Fibroblast of skin of right biceps (primary cell): ENCODE measurements around the gene RPL12.

ENCODE experiments used
- DNase-seq: peaks from one replicate; pipeline ENCODE4 v3.0.0-alpha.2; 2013

The RPL12 gene

GRCh38 chr9:127437497-127438264 is 13.5 kb downstream of the RPL12 start:
- DNase-seq, result no peak

- DNase-seq, result no peak
These were observed 20.8 kb downstream of the RPL12 start for GRCh38 chr9:127430415-127430814.

GRCh38 chr9:127428348-127428747 is 22.9 kb downstream of the RPL12 start:
- DNase-seq, result no peak

- DNase-seq, result no peak
These were observed 24.4 kb downstream of the RPL12 start for GRCh38 chr9:127426756-127427155.

GRCh38 chr9:127424676-127424999 is 26.6 kb downstream of the RPL12 start:
- DNase-seq, result no peak

GRCh38 chr9:127423934-127424675 is 27.1 kb downstream of the RPL12 start, which contains the start of gene ZNF79:
Gene ZNF79 (plus strand): TSS chr9:127424382. CDS start chr9:127424788, 406 bp downstream.
- peak; percentile 88 for DNase-seq

GRCh38 chr9:127423476-127423933 is 27.7 kb downstream of the RPL12 start:
- no peak for DNase-seq

DNA sequence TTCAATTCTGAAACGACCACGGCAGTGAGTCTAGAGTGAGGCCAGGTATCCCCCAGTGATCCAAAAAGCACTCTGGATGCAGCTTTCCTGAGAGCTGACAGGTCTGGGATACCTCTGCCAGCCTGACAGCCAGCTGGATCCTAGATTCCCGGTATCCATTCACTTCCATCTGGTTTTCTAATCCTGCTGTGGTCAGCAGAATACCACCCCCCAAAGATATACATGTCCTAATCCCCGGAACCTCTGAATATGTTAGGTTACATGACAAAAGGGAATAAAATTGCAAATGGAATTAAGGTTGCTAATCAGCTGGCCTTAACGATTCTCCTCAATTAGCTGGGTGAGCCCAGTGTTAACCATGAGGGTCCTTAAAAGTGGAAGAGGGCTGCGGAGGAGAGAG is 28.4 kb downstream of the RPL12 start:
- no peak for DNase-seq

- no peak for DNase-seq
These were observed 28.9 kb downstream of the RPL12 start for GRCh38 chr9:127422133-127422782.

DNA sequence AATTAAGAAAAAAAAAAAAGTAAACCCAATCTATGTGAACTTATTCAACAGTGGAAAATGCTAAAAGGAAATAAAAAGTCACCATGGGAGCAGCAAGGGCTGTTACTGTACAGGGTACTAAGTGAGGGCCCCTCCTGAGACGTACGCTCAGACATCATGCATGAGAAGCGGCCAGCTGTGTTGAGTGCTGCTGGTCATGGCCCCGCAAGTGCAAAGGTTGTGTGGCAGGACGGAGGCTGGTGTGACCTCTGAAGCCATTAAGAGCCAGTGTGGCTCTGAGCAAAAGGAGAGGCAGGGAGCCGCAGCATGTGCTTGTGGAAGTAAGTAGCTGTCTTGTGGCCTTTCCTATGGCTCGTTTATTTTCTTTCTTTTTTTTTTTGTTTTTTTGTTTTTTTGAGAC is 30.1 kb downstream of the RPL12 start:
- DNase-seq, result no peak

- DNase-seq, result no peak
These were observed 31.9 kb downstream of the RPL12 start for GRCh38 chr9:127419348-127419747.

- DNase-seq, result peak; percentile 19
These were observed 33.2 kb downstream of the RPL12 start for GRCh38 chr9:127418037-127418471.

DNA sequence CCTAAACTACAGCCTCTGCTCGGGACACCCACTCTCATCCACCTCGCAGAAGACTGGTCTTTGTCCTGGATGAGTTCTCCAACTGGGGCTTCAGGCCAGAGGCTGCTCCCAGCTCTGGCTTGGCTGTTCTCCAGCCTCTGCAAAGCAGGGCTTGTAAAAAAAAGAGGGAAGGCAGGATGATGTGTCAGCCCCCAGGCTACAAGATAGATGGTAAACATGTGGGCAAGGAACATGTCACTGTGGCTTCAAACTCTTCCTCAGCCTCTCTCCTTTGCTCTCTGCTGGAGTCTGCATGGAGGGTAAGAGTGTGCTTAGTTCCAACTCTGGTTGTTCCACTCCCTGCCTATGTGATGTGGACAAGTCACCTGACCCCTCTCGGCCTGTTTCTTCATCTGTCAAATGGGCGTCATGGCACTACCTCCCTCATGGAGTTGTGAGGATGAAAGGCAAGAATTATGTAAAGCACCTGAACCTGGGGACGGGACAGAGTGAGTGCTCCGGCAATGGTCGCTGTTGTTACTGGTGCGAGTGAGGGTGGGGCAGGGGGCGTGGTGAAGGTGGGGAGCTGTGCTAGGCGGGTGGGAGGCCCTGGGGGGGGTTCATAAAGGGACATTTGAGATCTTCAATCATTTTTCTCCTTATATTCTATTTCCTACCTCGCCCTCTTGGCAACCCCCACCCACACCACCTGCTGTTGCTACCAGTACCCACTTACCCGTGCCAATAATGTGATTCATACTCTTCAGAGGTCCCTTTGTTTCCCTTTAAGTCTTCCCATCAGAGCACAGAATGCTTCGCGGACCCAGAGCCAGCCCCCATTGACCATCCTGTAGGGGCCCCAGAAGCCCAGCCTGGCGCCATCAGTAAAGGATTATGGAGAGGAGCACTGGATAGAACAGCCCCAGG is 33.8 kb downstream of the RPL12 start:
- DNase-seq, result peak; percentile 42

- DNase-seq, result no peak
These were observed 35.5 kb downstream of the RPL12 start for GRCh38 chr9:127415657-127416056.

DNA sequence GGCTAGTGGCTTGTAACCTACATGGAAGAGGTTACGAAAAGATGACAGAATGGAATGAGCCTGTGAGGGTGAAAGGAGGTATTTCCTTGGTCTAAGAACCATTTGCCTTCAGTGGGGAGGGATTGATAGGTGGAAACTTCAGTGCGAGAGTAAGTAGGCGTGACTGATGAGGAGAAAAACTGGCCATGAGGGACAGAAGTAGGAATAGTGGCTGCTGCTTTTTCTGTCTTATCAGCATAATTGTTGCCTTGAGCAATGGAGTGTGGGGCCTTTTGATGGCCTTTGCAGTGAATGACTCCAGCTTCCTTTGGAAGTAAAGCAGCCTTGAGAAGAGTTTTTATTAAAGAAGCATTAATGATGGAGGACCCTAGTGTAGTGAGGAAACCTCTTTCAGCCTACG is 36.1 kb downstream of the RPL12 start:
- DNase-seq, result no peak

DNA sequence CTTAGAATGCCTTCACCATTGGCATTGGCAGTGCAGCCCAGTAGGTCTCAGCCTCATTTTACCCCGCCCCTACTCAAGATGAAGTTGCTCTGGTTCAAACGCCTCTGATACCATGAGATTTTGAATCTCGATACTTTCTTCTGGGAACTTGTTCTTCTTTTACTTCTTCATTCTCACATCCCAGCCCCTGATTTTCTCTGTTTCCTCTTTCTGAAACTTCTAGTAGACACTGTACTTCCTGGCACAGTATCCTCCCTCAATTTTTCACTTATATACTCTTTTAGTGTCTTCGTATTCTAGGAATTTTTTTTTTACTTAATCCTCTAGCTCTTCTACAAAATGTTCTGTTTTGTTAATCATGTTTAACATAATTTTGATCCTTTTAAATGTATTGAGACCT is 40.1 kb downstream of the RPL12 start:
- no peak for DNase-seq

DNA sequence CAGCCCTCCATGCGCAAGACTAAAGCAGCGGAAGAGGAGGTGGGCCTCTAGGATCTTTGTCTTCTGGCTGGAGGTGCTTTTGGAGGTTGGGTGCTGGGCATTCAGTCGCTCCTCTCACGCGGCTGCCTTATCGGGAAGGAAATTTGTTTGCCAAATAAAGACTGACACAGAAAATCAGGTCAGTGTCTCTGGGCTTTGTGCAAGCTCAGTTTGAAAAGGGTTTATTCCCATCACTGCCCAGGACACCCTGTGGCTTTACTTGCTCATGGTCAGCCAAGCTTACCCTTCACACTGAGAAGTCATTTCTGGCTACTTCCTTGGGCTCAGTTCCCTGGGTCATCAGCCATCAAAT is 43.7 kb downstream of the RPL12 start:
- DNase-seq, result no peak

GRCh38 chr9:127406799-127407491 is 44.3 kb downstream of the RPL12 start:
- no peak for DNase-seq

- DNase-seq, result no peak
These were observed 45.7 kb downstream of the RPL12 start for GRCh38 chr9:127405344-127406125.

DNA sequence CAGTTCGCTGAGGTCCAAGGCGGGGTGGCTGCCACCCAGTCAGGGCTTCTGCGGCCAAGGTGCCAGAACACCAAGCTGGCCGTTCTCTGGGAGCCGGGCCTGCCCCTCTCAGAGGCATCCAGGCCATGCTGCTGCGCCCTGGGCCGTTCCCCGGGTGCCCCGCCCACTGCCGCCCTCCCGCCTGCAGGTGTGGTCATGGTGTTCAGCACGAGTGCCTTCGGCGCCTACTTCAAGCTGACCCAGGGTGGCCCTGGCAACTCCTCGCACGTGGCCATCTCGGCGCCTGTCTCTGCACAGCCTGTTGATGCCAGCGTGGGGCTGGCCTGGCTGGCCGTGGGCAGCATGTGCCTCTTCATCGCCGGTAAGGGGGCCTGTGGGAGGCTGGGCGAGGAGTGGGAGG is 46.6 kb downstream of the RPL12 start:
- no peak for DNase-seq

DNA sequence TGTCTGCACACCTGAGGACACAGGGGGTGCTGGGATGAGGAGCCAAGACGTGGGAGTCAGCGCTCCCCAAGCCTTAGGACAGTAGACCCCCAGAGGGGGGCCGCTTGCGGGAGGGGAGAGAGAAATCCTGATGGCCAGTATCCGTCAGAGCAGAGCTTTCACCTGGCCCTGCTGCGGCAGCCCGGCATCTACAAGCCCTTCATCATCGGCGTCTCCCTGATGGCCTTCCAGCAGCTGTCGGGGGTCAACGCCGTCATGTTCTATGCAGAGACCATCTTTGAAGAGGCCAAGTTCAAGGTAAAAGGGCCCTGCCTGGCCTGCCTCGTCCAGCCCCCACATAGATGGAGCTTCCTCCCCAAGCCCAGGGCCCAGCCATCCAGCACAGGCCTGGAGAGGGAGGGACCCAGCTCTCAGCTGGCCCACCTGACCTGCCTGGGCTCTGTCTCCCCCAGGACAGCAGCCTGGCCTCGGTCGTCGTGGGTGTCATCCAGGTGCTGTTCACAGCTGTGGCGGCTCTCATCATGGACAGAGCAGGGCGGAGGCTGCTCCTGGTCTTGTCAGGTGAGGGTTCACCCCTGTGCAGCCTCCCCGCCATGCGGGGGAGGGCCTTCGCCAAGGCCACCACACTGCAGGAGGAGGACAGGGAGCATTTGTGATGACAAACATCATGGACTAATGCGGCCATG is 47.6 kb downstream of the RPL12 start:
- DNase-seq, result no peak
